HepG2 (cell line): Measurements from ENCODE around the gene ZNF189. TPM values are rescaled to one million over a fixed set of nuclear protein-coding genes. Genes with fewer than 3 reads are reported as not detected.
A peak's percentile ranks its signal among the peaks of the same experiment; 100 is the strongest.

Source experiments
- EEA1 ChIP-seq: sonication (generic); formaldehyde crosslinking; IDR thresholded peaks from 2 replicates; pipeline ENCODE4 v1.5.1; 2020; ENCODE audit warnings: mild to moderate bottlenecking, missing genetic modification reagents, borderline replicate concordance
- FOXM1 ChIP-seq: sonication (generic); formaldehyde crosslinking; IDR thresholded peaks from 2 replicates; pipeline ENCODE4 v1.5.0; 2020; ENCODE audit warnings: missing genetic modification reagents
- HNF4G ChIP-seq, 2 experiments: sonication (generic) in 1 of 2; formaldehyde crosslinking in 1 of 2; IDR thresholded peaks; 2 replicates each; pipeline versions ENCODE4 v1.4.0 to v1.6.1; 2011 to 2020; ENCODE audit warnings: borderline replicate concordance in 2 of 2, low read depth in 2 of 2, mild to moderate bottlenecking in 2 of 2, low read length in 1 of 2, missing genetic modification reagents in 1 of 2, moderate library complexity in 1 of 2
- NR2C2 ChIP-seq: sonication (generic); formaldehyde crosslinking; IDR thresholded peaks from 2 replicates; pipeline ENCODE4 v1.4.0; 2020; ENCODE audit warnings: missing genetic modification reagents, mild to moderate bottlenecking, moderate library complexity, borderline replicate concordance
- PITX1 ChIP-seq: sonication (generic); formaldehyde crosslinking; IDR thresholded peaks from 2 replicates; pipeline ENCODE4 v1.5.1; 2020; ENCODE audit warnings: mild to moderate bottlenecking, missing genetic modification reagents
- PPARG ChIP-seq: conservative IDR thresholded peaks from 2 replicates; pipeline ENCODE4 v1.6.1; 2016; ENCODE audit warnings: missing biosample characterization, missing genetic modification reagents
- YEATS4 ChIP-seq: sonication (generic); formaldehyde crosslinking; IDR thresholded peaks from 2 replicates; pipeline ENCODE4 v1.4.0; 2020; ENCODE audit warnings: missing genetic modification reagents, borderline replicate concordance
- ZNF530 ChIP-seq: sonication (generic); formaldehyde crosslinking; IDR thresholded peaks from 2 replicates; pipeline ENCODE4 v1.5.0; 2020; ENCODE audit warnings: low read depth, mild to moderate bottlenecking, missing genetic modification reagents
- ZNF616 ChIP-seq: sonication (generic); formaldehyde crosslinking; IDR thresholded peaks from 2 replicates; pipeline ENCODE4 v1.5.0; 2020; ENCODE audit warnings: low read depth, mild to moderate bottlenecking, missing genetic modification reagents
- ZNF883 ChIP-seq: sonication (generic); formaldehyde crosslinking; IDR thresholded peaks from 2 replicates; pipeline ENCODE4 v1.5.1; 2020; ENCODE audit warnings: mild to moderate bottlenecking, missing genetic modification reagents; ENCODE audit errors: not compliant biosample characterization
- polyA plus RNA-seq, 8 experiments: library from polyadenylated mRNA; depleted of rRNA in 3 of 8; stranded (reverse) in 7 of 8; unstranded in 1 of 8; fragments of >200 nt; fragmentation: Illumina TruSeq in 4 of 8; extraction: Trizol in 4 of 8; gene quantifications; 2 replicates each; pipeline versions ENCODE4 v1.2.1 to v1.2.3, GENCODE V29; 2011 to 2016; ENCODE audit warnings: low read depth in 4 of 8, missing spikeins in 1 of 8, mixed read lengths in 1 of 8; ENCODE audit not compliant: insufficient read depth in 1 of 8
- total RNA-seq, 5 experiments: library from RNA; depleted of rRNA; stranded (reverse); fragments of >200 nt; fragmentation: Illumina TruSeq; extraction: Trizol; gene quantifications; 2 replicates each; pipeline ENCODE4 v1.2.3, GENCODE V29; 2016; ENCODE audit warnings: low read depth in 1 of 5
- TF ChIP-seq, protein P1 (sequence below): sonication (generic); formaldehyde crosslinking; conservative IDR thresholded peaks from 2 replicates; pipeline ENCODE4 v1.4.0; 2020; ENCODE audit warnings: missing genetic modification reagents
- TF ChIP-seq, protein P2 (sequence below): sonication (generic); formaldehyde crosslinking; conservative IDR thresholded peaks from 2 replicates; pipeline ENCODE4 v1.4.0; 2020; ENCODE audit warnings: missing genetic modification reagents
- TF ChIP-seq, protein P3 (sequence below): sonication (generic); formaldehyde crosslinking; IDR thresholded peaks from 2 replicates; pipeline ENCODE4 v1.4.0; 2020; ENCODE audit warnings: missing genetic modification reagents, borderline replicate concordance
- TF ChIP-seq, protein P4 (sequence below): sonication (generic); formaldehyde crosslinking; IDR thresholded peaks from 2 replicates; pipeline ENCODE4 v1.4.0; 2020; ENCODE audit warnings: mild to moderate bottlenecking, missing genetic modification reagents
- TF ChIP-seq, protein P5 (sequence below): fragments of 450-650 bp; IDR thresholded peaks from 2 replicates; pipeline ENCODE4 v1.6.1; 2016
- TF ChIP-seq, protein P6 (sequence below): sonication (generic); formaldehyde crosslinking; IDR thresholded peaks from 2 replicates; pipeline ENCODE4 v1.5.0; 2020; ENCODE audit warnings: missing genetic modification reagents

ZNF189 gene
- total and polyA plus RNA-seq, 2 of the 13 experiments (the other 11 are each of a cell fraction or from before 2014, with no cell fraction given) = 8.4 to 50.0 TPM

DNA sequence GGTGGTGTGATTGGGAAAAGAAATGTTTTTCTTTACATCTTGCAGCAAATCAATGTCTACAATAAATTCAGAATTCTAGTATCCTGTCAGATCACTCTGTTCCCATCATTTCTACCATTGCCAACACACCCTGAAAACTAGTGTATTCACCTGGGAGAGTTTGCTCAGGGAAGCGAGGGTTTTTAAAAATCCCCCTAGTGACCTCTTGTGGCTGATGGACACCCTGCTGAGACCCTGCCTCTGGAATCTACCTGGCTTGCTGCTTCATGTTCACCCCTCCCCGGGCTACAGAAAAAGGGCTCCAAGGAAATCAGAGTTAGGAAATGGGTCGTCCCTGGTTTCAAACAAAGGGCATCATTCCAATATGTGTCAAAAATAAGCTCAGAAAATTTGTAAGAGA lies 58.4 kb downstream of the ZNF189 start (continued):
- TF ChIP-seq, protein P1, sequence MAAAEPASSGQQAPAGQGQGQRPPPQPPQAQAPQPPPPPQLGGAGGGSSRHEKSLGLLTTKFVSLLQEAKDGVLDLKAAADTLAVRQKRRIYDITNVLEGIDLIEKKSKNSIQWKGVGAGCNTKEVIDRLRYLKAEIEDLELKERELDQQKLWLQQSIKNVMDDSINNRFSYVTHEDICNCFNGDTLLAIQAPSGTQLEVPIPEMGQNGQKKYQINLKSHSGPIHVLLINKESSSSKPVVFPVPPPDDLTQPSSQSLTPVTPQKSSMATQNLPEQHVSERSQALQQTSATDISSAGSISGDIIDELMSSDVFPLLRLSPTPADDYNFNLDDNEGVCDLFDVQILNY = no peak
- no peak for TF ChIP-seq ZNF616 (CRISPR knock-in tag)
- TF ChIP-seq YEATS4 (CRISPR knock-in tag) = no peak
- TF ChIP-seq PITX1 (CRISPR knock-in tag) = 0 out of 2 replicates have a peak, but pooled peaks have one; percentile 41
- TF ChIP-seq, protein P2, sequence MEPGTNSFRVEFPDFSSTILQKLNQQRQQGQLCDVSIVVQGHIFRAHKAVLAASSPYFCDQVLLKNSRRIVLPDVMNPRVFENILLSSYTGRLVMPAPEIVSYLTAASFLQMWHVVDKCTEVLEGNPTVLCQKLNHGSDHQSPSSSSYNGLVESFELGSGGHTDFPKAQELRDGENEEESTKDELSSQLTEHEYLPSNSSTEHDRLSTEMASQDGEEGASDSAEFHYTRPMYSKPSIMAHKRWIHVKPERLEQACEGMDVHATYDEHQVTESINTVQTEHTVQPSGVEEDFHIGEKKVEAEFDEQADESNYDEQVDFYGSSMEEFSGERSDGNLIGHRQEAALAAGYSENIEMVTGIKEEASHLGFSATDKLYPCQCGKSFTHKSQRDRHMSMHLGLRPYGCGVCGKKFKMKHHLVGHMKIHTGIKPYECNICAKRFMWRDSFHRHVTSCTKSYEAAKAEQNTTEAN = no peak
- TF ChIP-seq, protein P3, sequence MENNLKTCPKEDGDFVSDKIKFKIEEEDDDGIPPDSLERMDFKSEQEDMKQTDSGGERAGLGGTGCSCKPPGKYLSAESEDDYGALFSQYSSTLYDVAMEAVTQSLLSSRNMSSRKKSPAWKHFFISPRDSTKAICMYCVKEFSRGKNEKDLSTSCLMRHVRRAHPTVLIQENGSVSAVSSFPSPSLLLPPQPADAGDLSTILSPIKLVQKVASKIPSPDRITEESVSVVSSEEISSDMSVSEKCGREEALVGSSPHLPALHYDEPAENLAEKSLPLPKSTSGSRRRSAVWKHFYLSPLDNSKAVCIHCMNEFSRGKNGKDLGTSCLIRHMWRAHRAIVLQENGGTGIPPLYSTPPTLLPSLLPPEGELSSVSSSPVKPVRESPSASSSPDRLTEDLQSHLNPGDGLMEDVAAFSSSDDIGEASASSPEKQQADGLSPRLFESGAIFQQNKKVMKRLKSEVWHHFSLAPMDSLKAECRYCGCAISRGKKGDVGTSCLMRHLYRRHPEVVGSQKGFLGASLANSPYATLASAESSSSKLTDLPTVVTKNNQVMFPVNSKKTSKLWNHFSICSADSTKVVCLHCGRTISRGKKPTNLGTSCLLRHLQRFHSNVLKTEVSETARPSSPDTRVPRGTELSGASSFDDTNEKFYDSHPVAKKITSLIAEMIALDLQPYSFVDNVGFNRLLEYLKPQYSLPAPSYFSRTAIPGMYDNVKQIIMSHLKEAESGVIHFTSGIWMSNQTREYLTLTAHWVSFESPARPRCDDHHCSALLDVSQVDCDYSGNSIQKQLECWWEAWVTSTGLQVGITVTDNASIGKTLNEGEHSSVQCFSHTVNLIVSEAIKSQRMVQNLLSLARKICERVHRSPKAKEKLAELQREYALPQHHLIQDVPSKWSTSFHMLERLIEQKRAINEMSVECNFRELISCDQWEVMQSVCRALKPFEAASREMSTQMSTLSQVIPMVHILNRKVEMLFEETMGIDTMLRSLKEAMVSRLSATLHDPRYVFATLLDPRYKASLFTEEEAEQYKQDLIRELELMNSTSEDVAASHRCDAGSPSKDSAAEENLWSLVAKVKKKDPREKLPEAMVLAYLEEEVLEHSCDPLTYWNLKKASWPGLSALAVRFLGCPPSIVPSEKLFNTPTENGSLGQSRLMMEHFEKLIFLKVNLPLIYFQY (CRISPR knock-in tag) = no peak
- no peak for TF ChIP-seq EEA1 (CRISPR knock-in tag)
- TF ChIP-seq NR2C2 (CRISPR knock-in tag) = no peak
- no peak for TF ChIP-seq ZNF530
- TF ChIP-seq PPARG (CRISPR knock-in tag) = 0 out of 2 replicates have a peak, but pooled peaks have one; percentile 40
- no peak for TF ChIP-seq FOXM1 (CRISPR knock-in tag)
- no peak for TF ChIP-seq HNF4G (IDR thresholded peaks at IDR 0.05; ENCODE audit: borderline replicate concordance, low read depth, low read length)
- no peak for TF ChIP-seq HNF4G (CRISPR knock-in tag; IDR thresholded peaks at IDR 0.05; ENCODE audit: borderline replicate concordance, low read depth)
- TF ChIP-seq, protein P4, sequence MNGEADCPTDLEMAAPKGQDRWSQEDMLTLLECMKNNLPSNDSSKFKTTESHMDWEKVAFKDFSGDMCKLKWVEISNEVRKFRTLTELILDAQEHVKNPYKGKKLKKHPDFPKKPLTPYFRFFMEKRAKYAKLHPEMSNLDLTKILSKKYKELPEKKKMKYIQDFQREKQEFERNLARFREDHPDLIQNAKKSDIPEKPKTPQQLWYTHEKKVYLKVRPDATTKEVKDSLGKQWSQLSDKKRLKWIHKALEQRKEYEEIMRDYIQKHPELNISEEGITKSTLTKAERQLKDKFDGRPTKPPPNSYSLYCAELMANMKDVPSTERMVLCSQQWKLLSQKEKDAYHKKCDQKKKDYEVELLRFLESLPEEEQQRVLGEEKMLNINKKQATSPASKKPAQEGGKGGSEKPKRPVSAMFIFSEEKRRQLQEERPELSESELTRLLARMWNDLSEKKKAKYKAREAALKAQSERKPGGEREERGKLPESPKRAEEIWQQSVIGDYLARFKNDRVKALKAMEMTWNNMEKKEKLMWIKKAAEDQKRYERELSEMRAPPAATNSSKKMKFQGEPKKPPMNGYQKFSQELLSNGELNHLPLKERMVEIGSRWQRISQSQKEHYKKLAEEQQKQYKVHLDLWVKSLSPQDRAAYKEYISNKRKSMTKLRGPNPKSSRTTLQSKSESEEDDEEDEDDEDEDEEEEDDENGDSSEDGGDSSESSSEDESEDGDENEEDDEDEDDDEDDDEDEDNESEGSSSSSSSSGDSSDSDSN (CRISPR knock-in tag) = no peak
- TF ChIP-seq, protein P5, sequence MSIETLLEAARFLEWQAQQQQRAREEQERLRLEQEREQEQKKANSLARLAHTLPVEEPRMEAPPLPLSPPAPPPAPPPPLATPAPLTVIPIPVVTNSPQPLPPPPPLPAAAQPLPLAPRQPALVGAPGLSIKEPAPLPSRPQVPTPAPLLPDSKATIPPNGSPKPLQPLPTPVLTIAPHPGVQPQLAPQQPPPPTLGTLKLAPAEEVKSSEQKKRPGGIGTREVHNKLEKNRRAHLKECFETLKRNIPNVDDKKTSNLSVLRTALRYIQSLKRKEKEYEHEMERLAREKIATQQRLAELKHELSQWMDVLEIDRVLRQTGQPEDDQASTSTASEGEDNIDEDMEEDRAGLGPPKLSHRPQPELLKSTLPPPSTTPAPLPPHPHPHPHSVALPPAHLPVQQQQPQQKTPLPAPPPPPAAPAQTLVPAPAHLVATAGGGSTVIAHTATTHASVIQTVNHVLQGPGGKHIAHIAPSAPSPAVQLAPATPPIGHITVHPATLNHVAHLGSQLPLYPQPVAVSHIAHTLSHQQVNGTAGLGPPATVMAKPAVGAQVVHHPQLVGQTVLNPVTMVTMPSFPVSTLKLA = no peak
- no peak for TF ChIP-seq ZNF883 (CRISPR knock-in tag)
- TF ChIP-seq, protein P6, sequence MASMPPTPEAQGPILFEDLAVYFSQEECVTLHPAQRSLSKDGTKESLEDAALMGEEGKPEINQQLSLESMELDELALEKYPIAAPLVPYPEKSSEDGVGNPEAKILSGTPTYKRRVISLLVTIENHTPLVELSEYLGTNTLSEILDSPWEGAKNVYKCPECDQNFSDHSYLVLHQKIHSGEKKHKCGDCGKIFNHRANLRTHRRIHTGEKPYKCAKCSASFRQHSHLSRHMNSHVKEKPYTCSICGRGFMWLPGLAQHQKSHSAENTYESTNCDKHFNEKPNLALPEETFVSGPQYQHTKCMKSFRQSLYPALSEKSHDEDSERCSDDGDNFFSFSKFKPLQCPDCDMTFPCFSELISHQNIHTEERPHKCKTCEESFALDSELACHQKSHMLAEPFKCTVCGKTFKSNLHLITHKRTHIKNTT (CRISPR knock-in tag) = no peak
